SH-SY5Y (cell line): ENCODE results near the gene DIP2C.

Source experiments
- GATA2 ChIP-seq: IDR thresholded peaks from 2 replicates; pipeline ENCODE4 v1.6.1; 2011; ENCODE audit warnings: mild to moderate bottlenecking, low read depth, low read length
- GATA3 ChIP-seq: IDR thresholded peaks from 2 replicates; pipeline ENCODE4 v1.6.1; 2011; ENCODE audit warnings: low read depth, mild to moderate bottlenecking, low read length, moderate library complexity

GRCh38 chr10:273088-273487 is 416.4 kb downstream of the DIP2C start:
- no peak for TF ChIP-seq GATA2
- no peak for TF ChIP-seq GATA3
